HG02981 (cell line): ENCODE data around the gene CAMKK2.
"Not testable (repeated sequence)": the region's sequence is repeated elsewhere in the genome, so short reads cannot be mapped to it uniquely, and the experiment has no call there.

Source experiments
- ATAC-seq: cut with Tn5 transposase; IDR thresholded peaks from one replicate; pipeline ENCODE4 v1.9.1; 2021; ENCODE audit warnings: mild to moderate bottlenecking, moderate library complexity; ENCODE audit not compliant: unreplicated experiment

CAMKK2 gene

DNA sequence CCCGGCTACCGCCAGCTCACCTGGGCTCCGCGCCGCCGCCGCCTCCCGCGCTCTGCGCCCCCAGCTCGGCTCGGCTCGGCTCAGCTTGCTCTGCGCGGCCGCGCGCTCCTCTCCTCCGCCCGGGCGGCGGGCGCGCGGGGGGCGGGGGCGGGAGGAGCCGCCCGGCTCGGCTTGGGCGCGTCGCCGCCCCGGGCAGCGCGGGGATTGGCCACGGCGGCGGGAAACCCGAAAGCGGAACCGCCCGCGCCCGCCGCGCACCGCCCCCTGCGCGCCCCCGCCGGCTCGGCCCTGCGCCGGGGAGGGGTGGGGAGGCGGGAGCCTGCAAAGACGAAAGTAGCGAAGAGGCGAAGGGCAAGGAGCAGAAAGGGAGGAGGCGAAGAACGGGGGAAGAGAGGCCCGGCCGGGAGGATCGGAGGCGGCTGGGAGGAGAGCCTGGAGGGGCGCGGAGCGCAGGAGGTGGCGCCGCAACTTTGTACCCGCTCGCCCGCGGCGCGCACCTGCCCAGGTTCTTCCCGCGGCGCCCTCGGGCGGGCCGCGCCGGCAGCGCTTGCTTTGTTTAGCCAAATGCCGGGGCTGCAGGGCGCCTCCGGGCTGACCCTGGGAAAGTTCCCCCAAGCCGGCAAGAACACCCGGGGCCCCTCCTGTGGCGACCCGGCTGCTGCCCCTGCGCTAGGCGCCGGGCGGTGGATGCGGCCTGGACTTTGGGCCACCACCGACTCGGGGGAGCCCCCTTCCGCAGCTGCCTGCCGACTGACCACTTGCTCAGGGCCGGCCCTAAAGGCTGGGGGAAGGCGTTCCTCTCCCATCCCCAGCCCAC is at the start of gene CAMKK2:
Gene CAMKK2 (minus strand): TSS at position 92 of the 817 bp plus-strand sequence. CDS start 22,183 bp downstream, outside the sequence.
- ATAC-seq = peak; percentile 69

DNA sequence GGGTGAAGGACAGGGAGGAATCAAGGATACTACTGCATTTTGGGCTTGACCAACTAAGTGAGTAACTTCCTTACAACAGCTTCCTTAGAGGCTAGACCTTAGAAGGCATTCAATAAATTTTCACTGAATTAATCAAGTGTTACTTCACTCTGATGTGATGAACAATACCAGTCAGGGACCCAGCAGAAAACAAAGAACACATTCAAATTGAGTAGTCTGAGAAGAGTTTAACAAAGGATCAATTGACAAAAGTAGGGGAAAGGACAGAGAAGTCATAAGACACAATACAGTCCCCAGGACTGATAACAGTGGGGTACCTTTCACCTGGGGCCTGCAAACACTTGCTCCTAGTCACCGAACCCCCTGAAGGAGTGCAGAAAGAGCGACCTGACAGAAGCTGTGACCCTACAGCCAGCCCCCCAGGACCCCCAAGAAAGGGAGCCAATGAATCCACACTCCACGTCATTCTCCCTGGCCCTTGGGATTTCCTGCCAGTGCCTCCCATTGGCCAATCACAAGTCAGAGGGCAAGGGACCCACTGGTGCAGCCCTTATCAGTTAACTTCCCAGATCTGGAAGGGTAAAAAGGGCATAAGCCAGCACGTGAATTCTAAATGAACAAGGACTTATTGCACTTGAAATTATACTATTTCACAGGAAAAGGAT is 48.8 kb upstream of the CAMKK2 start:
- ATAC-seq = no peak

GRCh38 chr12:121344506-121344905 is 48.0 kb upstream of the CAMKK2 start:
- no peak for ATAC-seq

- no peak for ATAC-seq
These were observed 40.9 kb upstream of the CAMKK2 start for GRCh38 chr12:121337416-121337815.

GRCh38 chr12:121334513-121335343 is 38.2 kb upstream of the CAMKK2 start:
- ATAC-seq = no peak

DNA sequence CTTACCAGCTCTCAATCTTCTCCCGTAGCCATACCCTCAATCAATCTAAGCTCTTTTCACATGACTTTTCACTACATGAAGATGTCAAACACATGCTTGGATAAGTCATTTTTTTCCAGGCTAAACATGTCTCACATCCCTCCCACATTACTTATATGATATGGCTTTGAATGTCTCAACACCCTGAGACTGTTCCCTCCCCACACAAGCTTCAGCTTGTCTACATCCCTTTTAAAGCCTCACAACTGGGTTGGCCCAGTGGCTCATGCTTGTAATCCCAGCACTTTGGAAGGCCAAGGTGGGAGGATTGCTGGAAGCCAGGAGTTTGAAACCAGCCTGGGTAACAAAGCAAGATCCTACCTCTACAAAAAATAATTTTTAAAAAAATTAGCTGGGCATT is 37.2 kb upstream of the CAMKK2 start:
- ATAC-seq = no peak

GRCh38 chr12:121331248-121331647 is 34.7 kb upstream of the CAMKK2 start:
- ATAC-seq = no peak

DNA sequence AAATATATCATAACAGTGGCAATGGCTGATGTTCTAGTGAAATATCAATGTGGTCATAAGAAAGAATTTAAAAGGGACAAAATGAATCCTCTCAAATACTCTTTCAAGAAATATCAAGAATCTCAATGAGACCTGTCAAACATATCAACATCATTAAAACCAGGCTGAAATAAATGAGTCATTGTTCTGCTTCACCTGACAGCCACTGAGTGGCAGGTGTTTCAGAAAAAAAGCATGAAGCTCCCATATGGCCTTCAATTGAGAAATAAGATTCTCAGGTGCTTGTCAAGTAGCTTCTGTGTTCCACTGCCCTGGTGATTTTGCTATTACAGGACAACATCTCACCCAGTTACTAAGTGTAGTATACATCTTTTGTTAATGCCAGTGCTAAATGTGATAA is 34.2 kb upstream of the CAMKK2 start:
- no peak for ATAC-seq

DNA sequence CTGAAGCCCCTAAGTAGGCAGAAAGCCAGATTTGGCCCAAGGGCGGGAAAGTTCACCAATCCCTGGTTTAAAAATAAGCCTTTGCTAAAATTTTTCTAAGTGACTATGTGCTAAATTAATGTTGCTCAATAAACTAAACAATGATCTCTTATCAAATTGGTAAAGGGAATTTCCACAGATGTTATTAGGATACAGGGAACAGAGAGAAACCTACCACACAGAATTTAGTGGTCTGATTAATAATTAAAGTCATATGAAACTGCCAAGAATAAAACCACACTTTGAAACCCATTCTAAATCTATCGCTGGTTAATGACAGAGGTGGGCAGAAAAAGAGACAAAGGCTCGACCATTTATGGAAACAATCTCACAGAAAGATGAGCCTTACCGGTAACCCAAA is 33.7 kb upstream of the CAMKK2 start:
- ATAC-seq = no peak

DNA sequence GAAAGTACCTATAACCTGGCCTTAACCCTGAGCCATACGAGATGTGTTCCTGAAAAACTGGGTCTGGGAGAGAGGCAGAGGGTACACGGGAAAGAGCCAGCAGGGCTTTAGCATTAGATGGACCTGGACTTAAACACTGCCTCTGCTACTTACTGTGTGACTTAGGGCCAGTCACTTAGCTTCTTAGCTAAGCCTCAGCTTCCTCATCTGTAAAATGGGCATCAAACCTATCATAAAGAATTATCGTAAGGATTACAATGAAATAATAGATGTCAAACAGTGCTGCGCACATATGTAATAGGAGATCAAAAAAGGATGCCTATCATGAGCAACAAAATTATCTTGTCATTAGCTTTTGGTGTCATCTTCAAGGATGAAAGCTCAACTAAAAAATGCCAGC is 32.1 kb upstream of the CAMKK2 start:
- no peak for ATAC-seq

- ATAC-seq = no peak
These were observed 30.6 kb upstream of the CAMKK2 start for GRCh38 chr12:121326996-121327674.

DNA sequence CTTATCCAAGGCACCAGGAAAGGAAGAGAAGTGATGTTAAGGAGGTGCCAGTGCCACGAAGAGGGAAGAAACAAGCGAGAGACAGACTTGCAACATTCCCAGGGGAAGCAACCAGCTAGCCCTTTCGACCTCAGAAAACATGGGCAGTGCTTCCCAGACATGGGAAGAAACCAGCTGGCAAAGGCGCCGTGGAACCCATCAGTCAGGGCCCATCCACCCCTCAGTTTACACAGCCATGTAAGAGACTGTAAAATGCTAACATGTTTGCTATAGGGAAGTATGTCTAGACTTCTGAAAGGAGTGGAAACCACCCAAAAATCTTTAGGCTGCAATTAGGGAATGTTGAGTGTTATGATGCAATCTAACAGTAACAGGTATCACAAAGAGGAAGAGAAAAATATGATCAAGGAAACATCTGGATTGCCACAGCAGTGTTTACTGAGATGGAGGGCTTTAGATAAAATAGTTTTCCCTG is 29.4 kb upstream of the CAMKK2 start:
- no peak for ATAC-seq

GRCh38 chr12:121323908-121324307 is 27.4 kb upstream of the CAMKK2 start:
- no peak for ATAC-seq

GRCh38 chr12:121318121-121318520 is 21.6 kb upstream of the CAMKK2 start:
- no peak for ATAC-seq

DNA sequence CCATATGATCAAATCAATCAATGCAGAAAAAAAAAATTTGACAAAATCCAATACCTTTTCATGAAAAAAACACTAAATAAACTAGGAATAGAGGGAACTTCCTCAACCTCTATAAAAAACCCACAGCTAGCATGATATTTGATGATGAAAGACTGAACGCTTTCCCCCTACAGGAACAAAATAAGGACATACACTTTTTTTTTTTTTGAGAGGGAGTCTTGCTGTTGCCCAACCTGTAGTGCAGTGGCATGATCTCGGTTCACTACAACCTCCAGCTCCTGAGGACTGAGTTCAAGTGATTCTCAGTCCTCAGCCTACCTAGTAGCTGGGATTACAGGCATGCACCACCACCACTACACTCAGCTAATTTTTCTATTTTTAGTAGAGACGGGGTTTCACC is 17.9 kb upstream of the CAMKK2 start:
- ATAC-seq = no peak

DNA sequence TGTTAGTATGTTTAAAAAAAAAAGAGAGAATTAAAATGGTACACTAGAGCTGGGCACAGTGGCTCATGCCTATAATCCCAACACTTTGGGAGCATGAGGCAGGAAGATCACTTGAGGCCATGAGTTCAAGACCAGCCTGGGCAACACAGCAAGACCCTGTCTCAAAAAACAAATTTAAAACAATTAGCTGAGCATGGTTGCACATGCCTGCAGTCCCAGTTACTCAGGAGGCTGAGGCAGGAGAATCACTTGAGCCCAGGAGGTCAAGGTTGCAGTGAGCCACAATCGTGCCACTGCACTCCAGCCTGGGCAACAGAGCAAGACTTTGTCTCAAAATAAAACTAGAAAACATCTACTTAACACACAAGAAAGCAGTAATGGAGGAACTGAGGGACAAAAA is 13.7 kb upstream of the CAMKK2 start:
- not testable (repeated sequence) for ATAC-seq

- ATAC-seq = not testable (repeated sequence)
These were observed 10.9 kb upstream of the CAMKK2 start for GRCh38 chr12:121307397-121307796.

DNA sequence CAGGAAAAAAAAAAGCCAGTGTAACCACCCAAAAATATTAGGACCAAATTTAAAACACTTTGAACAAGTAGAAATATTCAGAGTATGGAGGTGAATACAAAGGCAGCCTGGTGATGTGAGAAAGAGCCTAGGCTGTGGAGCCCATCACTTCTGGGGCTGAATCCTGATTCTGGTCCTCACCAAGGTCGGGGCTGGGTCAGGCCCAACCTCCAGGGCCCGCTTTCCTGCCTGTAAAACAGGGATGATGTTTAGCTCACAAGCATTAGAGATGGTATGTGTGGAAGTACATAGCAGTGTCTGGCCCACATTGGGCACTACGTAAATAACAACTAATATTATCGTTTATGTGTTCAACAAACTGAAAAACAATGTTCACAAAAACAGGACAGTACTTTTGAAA is 7.8 kb upstream of the CAMKK2 start:
- no peak for ATAC-seq

- no peak for ATAC-seq
These were observed 5.4 kb upstream of the CAMKK2 start for GRCh38 chr12:121301876-121302275.

DNA sequence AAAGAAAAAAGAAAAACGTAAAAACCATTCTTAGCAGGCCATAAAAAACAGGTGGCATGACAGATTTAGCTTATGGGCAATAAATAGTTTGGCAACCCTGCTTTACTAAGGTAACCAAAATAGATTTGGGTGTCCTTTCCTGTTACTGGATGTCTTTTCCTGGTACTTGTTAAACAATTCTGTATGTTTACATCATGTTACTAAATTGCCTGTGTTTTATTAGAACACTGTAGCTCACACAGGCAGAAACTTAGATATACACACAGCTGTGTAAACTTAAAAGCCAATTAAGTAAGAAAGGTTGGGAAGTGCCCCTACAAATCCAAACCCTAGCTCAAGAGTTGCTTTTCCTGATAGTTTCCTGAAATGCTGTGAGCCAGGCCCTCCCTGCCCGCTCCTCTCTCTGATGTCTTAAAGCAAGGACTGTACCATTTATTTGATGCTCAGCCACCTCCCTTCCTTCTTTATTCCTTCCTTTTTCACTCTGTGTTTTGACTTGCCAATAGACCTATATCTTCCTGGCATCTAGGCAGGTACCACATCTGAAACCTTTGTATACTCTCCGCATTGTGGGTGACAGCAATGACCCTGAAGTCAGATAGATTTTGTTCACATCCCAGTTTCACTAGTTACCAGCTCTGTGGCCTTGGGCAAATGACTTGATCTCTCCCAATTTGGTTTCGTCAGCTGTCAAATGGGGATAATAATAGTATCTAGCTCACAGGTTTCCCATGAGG is 3.7 kb upstream of the CAMKK2 start:
- ATAC-seq = no peak
